GM10266 (cell line): ENCODE data around the gene VPS13C.

Source experiments
- DNase-seq: peaks from one replicate; pipeline ENCODE4 v3.0.0; 2012; ENCODE audit errors: extremely low spot score
- TF ChIP-seq, protein P1 (sequence below): IDR thresholded peaks from 2 replicates; pipeline ENCODE4 v1.5.1; 2012; ENCODE audit warnings: mild to moderate bottlenecking, low read depth; ENCODE audit not compliant: control insufficient read depth, insufficient read depth; ENCODE audit errors: missing control alignments

VPS13C gene

DNA sequence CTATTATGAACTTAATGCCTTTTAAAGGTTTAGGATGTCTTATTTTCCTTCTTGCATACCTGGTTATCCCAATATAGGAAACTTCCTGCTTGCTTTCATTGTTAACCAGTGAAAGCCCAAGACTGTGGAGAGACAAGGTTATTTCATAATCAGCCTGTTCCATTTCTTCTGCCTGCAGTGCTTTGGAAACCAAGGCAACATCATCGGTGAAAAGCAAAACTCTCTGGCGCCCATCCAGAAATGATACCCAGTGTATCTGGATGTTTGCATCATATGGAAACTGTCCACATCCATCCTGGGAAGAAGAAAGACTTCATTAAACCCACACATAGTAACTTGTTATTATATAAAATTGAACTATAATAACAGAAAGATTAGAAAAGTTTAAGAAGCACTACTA, 170.1 kb downstream of the VPS13C start:
- TF ChIP-seq, protein P1, sequence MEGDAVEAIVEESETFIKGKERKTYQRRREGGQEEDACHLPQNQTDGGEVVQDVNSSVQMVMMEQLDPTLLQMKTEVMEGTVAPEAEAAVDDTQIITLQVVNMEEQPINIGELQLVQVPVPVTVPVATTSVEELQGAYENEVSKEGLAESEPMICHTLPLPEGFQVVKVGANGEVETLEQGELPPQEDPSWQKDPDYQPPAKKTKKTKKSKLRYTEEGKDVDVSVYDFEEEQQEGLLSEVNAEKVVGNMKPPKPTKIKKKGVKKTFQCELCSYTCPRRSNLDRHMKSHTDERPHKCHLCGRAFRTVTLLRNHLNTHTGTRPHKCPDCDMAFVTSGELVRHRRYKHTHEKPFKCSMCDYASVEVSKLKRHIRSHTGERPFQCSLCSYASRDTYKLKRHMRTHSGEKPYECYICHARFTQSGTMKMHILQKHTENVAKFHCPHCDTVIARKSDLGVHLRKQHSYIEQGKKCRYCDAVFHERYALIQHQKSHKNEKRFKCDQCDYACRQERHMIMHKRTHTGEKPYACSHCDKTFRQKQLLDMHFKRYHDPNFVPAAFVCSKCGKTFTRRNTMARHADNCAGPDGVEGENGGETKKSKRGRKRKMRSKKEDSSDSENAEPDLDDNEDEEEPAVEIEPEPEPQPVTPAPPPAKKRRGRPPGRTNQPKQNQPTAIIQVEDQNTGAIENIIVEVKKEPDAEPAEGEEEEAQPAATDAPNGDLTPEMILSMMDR, result no peak
- DNase-seq, result no peak

DNA sequence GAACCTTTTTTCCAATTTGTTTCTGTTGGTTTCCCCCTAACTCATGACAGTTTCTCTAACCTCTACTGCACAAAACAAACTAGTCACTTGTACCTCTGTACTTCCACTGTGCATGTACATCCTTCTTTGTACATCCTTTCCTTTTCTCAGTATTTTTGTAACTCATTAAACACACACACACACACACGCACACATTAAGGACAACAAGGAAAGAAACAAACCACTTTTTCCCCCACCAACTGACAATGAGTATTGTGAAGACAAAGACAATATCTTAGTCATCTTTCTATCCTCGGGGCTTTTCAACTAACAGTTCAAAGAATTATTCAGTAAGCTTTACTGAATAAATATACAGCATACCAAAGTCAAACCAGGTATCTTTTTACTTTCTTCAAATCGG, 170.5 kb downstream of the VPS13C start:
- TF ChIP-seq, protein P1, result no peak
- DNase-seq, result no peak

GRCh38 chr15:61888074-61888780, 172.0 kb downstream of the VPS13C start:
- TF ChIP-seq, protein P1, result no peak

DNA sequence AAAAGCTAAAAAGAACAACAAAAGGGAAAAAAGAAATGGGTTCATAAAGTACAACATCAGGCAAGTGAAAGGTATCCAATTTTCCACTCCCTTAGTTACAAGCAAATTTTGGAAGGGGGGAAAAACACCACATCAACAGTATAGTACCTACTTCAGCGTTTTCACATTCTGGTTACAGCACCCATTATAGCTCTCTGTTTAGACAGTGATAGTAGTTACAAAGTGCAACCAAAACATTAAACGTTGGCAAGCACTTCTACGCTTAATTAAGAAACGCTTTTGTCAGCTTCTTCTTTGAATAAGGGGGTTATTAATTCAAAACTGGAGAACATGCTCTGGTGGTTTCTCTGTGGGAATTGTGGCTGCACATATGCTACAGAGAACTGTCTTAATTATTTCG, 180.2 kb downstream of the VPS13C start:
- DNase-seq, result no peak
- TF ChIP-seq, protein P1, result no peak

More at GRCh38 chr15:61888074-61888780, 172.0 kb downstream of the VPS13C start:
- DNase-seq, result no peak

DNA sequence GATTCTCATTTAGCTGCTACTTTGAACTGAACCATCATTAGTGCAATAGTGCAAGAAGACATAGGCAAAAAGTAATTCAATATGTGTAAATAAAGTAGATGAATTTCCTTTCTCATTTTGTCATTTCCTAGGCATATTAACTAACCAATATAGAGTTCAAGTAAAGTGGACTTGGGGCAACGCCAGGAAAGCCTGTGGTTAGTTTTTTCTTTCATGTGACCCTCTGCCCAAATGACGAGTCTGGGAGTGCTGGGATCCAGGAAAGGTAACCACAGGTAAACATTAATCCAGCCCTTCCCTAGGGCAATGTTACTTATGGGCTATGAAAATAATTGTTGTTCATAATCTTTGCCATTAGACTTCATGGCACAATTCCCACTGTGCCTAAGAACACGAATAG, 181.0 kb downstream of the VPS13C start:
- TF ChIP-seq, protein P1, result no peak
- no peak for DNase-seq

GRCh38 chr15:61871926-61872522, 188.2 kb downstream of the VPS13C start:
- peak; percentile 8 for DNase-seq
- TF ChIP-seq, protein P1, result peak; percentile 45

GRCh38 chr15:61869656-61870055, 190.6 kb downstream of the VPS13C start:
- TF ChIP-seq, protein P1, result no peak
- no peak for DNase-seq
